Central memory CD8-positive, alpha-beta T cell (primary cell): ENCODE data around the gene KCNIP1.

Experiments used
- ATAC-seq: fragments of 150-1000 bp; cut with Tn5 transposase; replicated peaks from 2 replicates; pipeline ENCODE4 v1.10.0; 2022; ENCODE audit warnings: mild to moderate bottlenecking, moderate FRiP score, moderate number of reproducible peaks; ENCODE audit not compliant: poor library complexity, severe bottlenecking; ENCODE audit errors: extremely low read depth
- DNase-seq, 2 donors: peaks; one replicate each; pipeline ENCODE4 v3.0.0; 2021; ENCODE audit warnings: low spot score in 2 of 2
- H3K27ac Mint-ChIP-seq: one replicate; pipeline ENCODE4 v1.8.0; 2022; ENCODE audit warnings: low read depth, mild to moderate bottlenecking, moderate library complexity, mixed read lengths
- H3K27me3 Mint-ChIP-seq: one replicate; pipeline ENCODE4 v1.8.0; 2022; ENCODE audit warnings: mixed read lengths
- H3K36me3 Mint-ChIP-seq: one replicate; pipeline ENCODE4 v1.8.0; 2022; ENCODE audit warnings: mild to moderate bottlenecking, moderate library complexity, mixed read lengths; ENCODE audit not compliant: insufficient read depth
- H3K4me1 Mint-ChIP-seq: one replicate; pipeline ENCODE4 v1.8.0; 2022; ENCODE audit warnings: mixed read lengths
- H3K4me3 Mint-ChIP-seq: one replicate; pipeline ENCODE4 v1.8.0; 2022; ENCODE audit warnings: mild to moderate bottlenecking, moderate library complexity, mixed read lengths
- H3K9me3 Mint-ChIP-seq: one replicate; pipeline ENCODE4 v1.8.0; 2022; ENCODE audit warnings: mixed read lengths

The KCNIP1 gene

GRCh38 chr5:170551622-170552021, 47.8 kb downstream of the KCNIP1 start:
- Mint-ChIP-seq H3K4me3 (no peak overlapping the region), H3K27me3 (peaks cover 9% of the 10 kb centered on the region), H3K4me1 (no peaks in the 10 kb centered on the region), H3K27ac (no peak overlapping the region), H3K9me3 (no peaks in the 10 kb centered on the region), H3K36me3 (no peaks in the 10 kb centered on the region)
- ATAC-seq (no peak), DNase-seq (no peak)

- no peak for DNase-seq
- no peaks in the 10 kb centered on the region for H3K36me3 Mint-ChIP-seq
- no peak for ATAC-seq
- H3K27ac Mint-ChIP-seq, result no peak overlapping the region
- H3K27me3 Mint-ChIP-seq, result peaks cover 2% of the 10 kb centered on the region
- H3K4me1 Mint-ChIP-seq, result no peaks in the 10 kb centered on the region
- no peak overlapping the region for H3K4me3 Mint-ChIP-seq
- no peaks in the 10 kb centered on the region for H3K9me3 Mint-ChIP-seq
Measured at GRCh38 chr5:170552621-170553115, 48.8 kb downstream of the KCNIP1 start.

- Mint-ChIP-seq H3K36me3 (no peaks in the 10 kb centered on the region), H3K27me3 (no peaks in the 10 kb centered on the region), H3K9me3 (no peaks in the 10 kb centered on the region), H3K4me1 (no peaks in the 10 kb centered on the region), H3K27ac (no peak overlapping the region), H3K4me3 (no peak overlapping the region)
- ATAC-seq (no peak), DNase-seq (no peak)
Measured at GRCh38 chr5:170553218-170553617, 49.4 kb downstream of the KCNIP1 start.

GRCh38 chr5:170554521-170555267, 50.9 kb downstream of the KCNIP1 start:
- ATAC-seq (no peak), DNase-seq (no peak)
- Mint-ChIP-seq H3K9me3 (no peaks in the 10 kb centered on the region), H3K4me3 (no peak overlapping the region), H3K36me3 (no peaks in the 10 kb centered on the region), H3K27me3 (peaks cover 14% of the 10 kb centered on the region), H3K4me1 (no peaks in the 10 kb centered on the region), H3K27ac (no peak overlapping the region)

- ATAC-seq (no peak), DNase-seq (no peak)
- H3K9me3 Mint-ChIP-seq, result no peaks in the 10 kb centered on the region
- H3K27ac Mint-ChIP-seq, result no peak overlapping the region
- peaks cover 40% of the 10 kb centered on the region for H3K27me3 Mint-ChIP-seq
- H3K4me1 Mint-ChIP-seq, result no peaks in the 10 kb centered on the region
- no peaks in the 10 kb centered on the region for H3K36me3 Mint-ChIP-seq
- H3K4me3 Mint-ChIP-seq, result no peak overlapping the region
Measured at GRCh38 chr5:170557314-170557713, 53.5 kb downstream of the KCNIP1 start.

- H3K27ac Mint-ChIP-seq, result no peak overlapping the region
- H3K27me3 Mint-ChIP-seq, result peaks cover 52% of the 10 kb centered on the region
- no peaks in the 10 kb centered on the region for H3K4me1 Mint-ChIP-seq
- no peak for DNase-seq
- no peaks in the 10 kb centered on the region for H3K36me3 Mint-ChIP-seq
- no peaks in the 10 kb centered on the region for H3K9me3 Mint-ChIP-seq
- no peak overlapping the region for H3K4me3 Mint-ChIP-seq
- ATAC-seq, result no peak
Measured at GRCh38 chr5:170559296-170559695, 55.5 kb downstream of the KCNIP1 start.

- no peak overlapping the region for H3K27ac Mint-ChIP-seq
Measured at GRCh38 chr5:170560938-170561337, 57.1 kb downstream of the KCNIP1 start.

GRCh38 chr5:170562166-170562874, 58.5 kb downstream of the KCNIP1 start:
- H3K4me1 Mint-ChIP-seq, result no peaks in the 10 kb centered on the region

More at GRCh38 chr5:170560938-170561337, 57.1 kb downstream of the KCNIP1 start:
- Mint-ChIP-seq H3K9me3 (no peaks in the 10 kb centered on the region), H3K4me3 (no peak overlapping the region), H3K27me3 (peaks cover 68% of the 10 kb centered on the region), H3K4me1 (no peaks in the 10 kb centered on the region), H3K36me3 (no peaks in the 10 kb centered on the region)
- no peak for ATAC-seq
- no peak for DNase-seq

GRCh38 chr5:170562875-170563228, 59.0 kb downstream of the KCNIP1 start:
- Mint-ChIP-seq H3K36me3 (no peaks in the 10 kb centered on the region), H3K27ac (no peak overlapping the region)
- no peak for DNase-seq

More at GRCh38 chr5:170562166-170562874, 58.5 kb downstream of the KCNIP1 start:
- Mint-ChIP-seq H3K27me3 (peaks cover 82% of the 10 kb centered on the region), H3K4me3 (no peak overlapping the region), H3K9me3 (no peaks in the 10 kb centered on the region), H3K36me3 (no peaks in the 10 kb centered on the region), H3K27ac (no peak overlapping the region)
- DNase-seq (no peak), ATAC-seq (no peak)

GRCh38 chr5:170563824-170564567, 60.2 kb downstream of the KCNIP1 start:
- ATAC-seq, result no peak
- no peak for DNase-seq
- H3K27ac Mint-ChIP-seq, result no peak overlapping the region
- H3K36me3 Mint-ChIP-seq, result no peaks in the 10 kb centered on the region
- peaks cover 82% of the 10 kb centered on the region for H3K27me3 Mint-ChIP-seq
- no peaks in the 10 kb centered on the region for H3K4me1 Mint-ChIP-seq
- H3K4me3 Mint-ChIP-seq, result no peak overlapping the region
- H3K9me3 Mint-ChIP-seq, result no peaks in the 10 kb centered on the region

More at GRCh38 chr5:170562875-170563228, 59.0 kb downstream of the KCNIP1 start:
- peaks cover 87% of the 10 kb centered on the region for H3K27me3 Mint-ChIP-seq
- H3K4me3 Mint-ChIP-seq, result no peak overlapping the region
- no peaks in the 10 kb centered on the region for H3K9me3 Mint-ChIP-seq
- no peaks in the 10 kb centered on the region for H3K4me1 Mint-ChIP-seq
- ATAC-seq, result no peak

GRCh38 chr5:170565072-170565471, 61.3 kb downstream of the KCNIP1 start:
- Mint-ChIP-seq H3K9me3 (no peaks in the 10 kb centered on the region), H3K27ac (no peak overlapping the region), H3K36me3 (no peaks in the 10 kb centered on the region), H3K27me3 (peaks cover 82% of the 10 kb centered on the region), H3K4me3 (no peak overlapping the region), H3K4me1 (no peaks in the 10 kb centered on the region)
- ATAC-seq (no peak), DNase-seq (no peak)

GRCh38 chr5:170569101-170569500, 65.3 kb downstream of the KCNIP1 start:
- H3K4me3 Mint-ChIP-seq, result no peak overlapping the region
- H3K9me3 Mint-ChIP-seq, result no peaks in the 10 kb centered on the region
- H3K27me3 Mint-ChIP-seq, result peaks cover 80% of the 10 kb centered on the region

More at GRCh38 chr5:170569101-170569500, 65.3 kb downstream of the KCNIP1 start:
- ATAC-seq (no peak), DNase-seq (no peak)
- Mint-ChIP-seq H3K4me1 (no peaks in the 10 kb centered on the region), H3K27ac (no peak overlapping the region), H3K36me3 (no peaks in the 10 kb centered on the region)
